ENCODE data around the gene WDR59.

DNA sequence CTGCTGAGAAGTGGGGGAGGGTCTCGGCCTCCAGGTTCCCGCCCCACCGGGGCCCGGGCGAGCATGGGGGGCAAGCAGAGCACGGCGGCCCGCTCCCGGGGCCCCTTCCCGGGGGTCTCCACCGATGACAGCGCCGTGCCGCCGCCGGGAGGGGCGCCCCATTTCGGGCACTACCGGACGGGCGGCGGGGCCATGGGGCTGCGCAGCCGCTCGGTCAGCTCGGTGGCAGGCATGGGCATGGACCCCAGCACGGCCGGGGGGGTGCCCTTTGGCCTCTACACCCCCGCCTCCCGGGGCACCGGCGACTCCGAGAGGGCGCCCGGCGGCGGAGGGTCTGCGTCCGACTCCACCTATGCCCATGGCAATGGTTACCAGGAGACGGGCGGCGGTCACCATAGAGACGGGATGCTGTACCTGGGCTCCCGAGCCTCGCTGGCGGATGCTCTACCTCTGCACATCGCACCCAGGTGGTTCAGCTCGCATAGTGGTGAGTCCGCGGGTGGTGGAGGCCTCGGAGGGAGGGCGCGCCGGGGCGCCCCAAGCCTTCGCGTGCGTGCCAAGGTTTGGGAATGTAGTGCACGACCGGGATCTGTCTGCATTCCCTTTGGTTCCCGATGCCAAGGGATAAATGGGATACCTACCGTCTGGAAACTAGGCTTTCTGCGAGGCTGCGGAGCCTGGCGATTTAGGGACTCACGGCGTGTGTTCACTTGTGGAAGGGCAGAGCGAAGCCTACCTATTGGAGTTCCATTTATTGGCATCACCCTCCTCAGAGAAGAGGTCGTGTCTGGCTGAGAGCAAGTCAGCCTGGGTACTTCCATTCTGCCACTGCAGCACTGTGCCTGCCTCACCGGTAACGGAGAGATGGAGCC lies 14.9 kb upstream of the WDR59 start:
- no peak for TF ChIP-seq CTCF (IDR thresholded peaks at IDR 0.05)
- no peak for TF ChIP-seq POLR2A (IDR thresholded peaks at IDR 0.05)
